Nucleus accumbens (tissue), 56 donors: ENCODE measurements around the gene DAPK3.
"Not testable (repeated sequence)": the region's sequence is repeated elsewhere in the genome, so short reads cannot be mapped to it uniquely, and the experiment has no call there.

Experiments used
- DNase-seq, 56 donors: peaks; one replicate each; lab custom pipeline; 2025; lab: John Stamatoyannopoulos, UW

DAPK3 gene

GRCh38 chr19:3963458-3964255 is 7.2 kb downstream of the DAPK3 start:
- DNase-seq, result no peak

GRCh38 chr19:3961007-3961406 is 9.9 kb downstream of the DAPK3 start:
- DNase-seq, result peak in 1 of 56 donors; percentile 12

- no peak for DNase-seq
Measured at GRCh38 chr19:3959766-3960131, 11.2 kb downstream of the DAPK3 start.

- DNase-seq, result no peak
Measured at GRCh38 chr19:3958836-3959765, 11.8 kb downstream of the DAPK3 start.

- no peak for DNase-seq
Measured at GRCh38 chr19:3955688-3956087, 15.2 kb downstream of the DAPK3 start.

GRCh38 chr19:3955276-3955675 is 15.6 kb downstream of the DAPK3 start:
- not testable (repeated sequence) for DNase-seq

GRCh38 chr19:3954107-3954506 is 16.8 kb downstream of the DAPK3 start:
- no peak for DNase-seq

GRCh38 chr19:3952755-3953276 is 18.1 kb downstream of the DAPK3 start:
- not testable (repeated sequence) for DNase-seq

- DNase-seq, result no peak
Measured at GRCh38 chr19:3950871-3951861, 19.7 kb downstream of the DAPK3 start.

GRCh38 chr19:3949997-3950859 is 20.7 kb downstream of the DAPK3 start:
- no peak for DNase-seq

GRCh38 chr19:3949294-3949693 is 21.6 kb downstream of the DAPK3 start:
- DNase-seq, result no peak

GRCh38 chr19:3947316-3947933 is 23.5 kb downstream of the DAPK3 start:
- DNase-seq, result not testable (repeated sequence)

- DNase-seq, result no peak
Measured at GRCh38 chr19:3945838-3946237, 25.1 kb downstream of the DAPK3 start.

- DNase-seq, result no peak
Measured at GRCh38 chr19:3944018-3944721, 26.7 kb downstream of the DAPK3 start.

GRCh38 chr19:3942790-3943409 is 28.0 kb downstream of the DAPK3 start:
- no peak for DNase-seq

GRCh38 chr19:3938300-3938950 is 32.5 kb downstream of the DAPK3 start:
- DNase-seq, result not testable (repeated sequence)
